ENCODE data around the gene ZSCAN25. TPM values are rescaled to one million over a fixed set of nuclear protein-coding genes. Genes with fewer than 3 reads are reported as not detected.
A peak's percentile ranks its signal among the peaks of the same experiment; 100 is the strongest.
"Not testable (repeated sequence)": the region's sequence is repeated elsewhere in the genome, so short reads cannot be mapped to it uniquely, and the experiment has no call there.

ZSCAN25 gene
- 17.6 and 20.9 TPM in 2 replicates for total RNA-seq (2022)
- Bru-seq, nascent RNA: percentile 84 among the genes with signal in this experiment
- BruChase-seq, experiment 1, labeled RNA remaining after a 6-hour chase: percentile 75 among the genes with signal in this experiment
- BruChase-seq, experiment 2, labeled RNA remaining after a 2-hour chase: percentile 89 among the genes with signal in this experiment
- long read RNA-seq, full-length matches to known transcripts: 11 of 20 reads
- long read RNA-seq, partial matches to known transcripts: 5 of 20 reads
- long read RNA-seq, other reads (novel, unspliced or antisense): 4 of 20 reads

GRCh38 chr7:99616359-99617191 is at the start of gene ZSCAN25:
TSS of gene ZSCAN25 (plus strand) at chr7:99616946. CDS start at chr7:99619607, 2,661 bp downstream.
- Mint-ChIP-seq H3K9me3 (ENCODE audit: unreplicated experiment) (no peaks in the 10 kb centered on the region), H3K27ac (ENCODE audit: low read depth, unreplicated experiment) (peak within 1 kb of the TSS; percentile 93), H3K4me1 (ENCODE audit: insufficient read depth, unreplicated experiment) (peaks cover 24% of the 10 kb centered on the region), H3K27me3 (ENCODE audit: insufficient read depth, unreplicated experiment) (no peaks in the 10 kb centered on the region), H3K4me3 (ENCODE audit: unreplicated experiment) (peak within 1 kb of the TSS; percentile 90), H3K36me3 (ENCODE audit: insufficient read depth, unreplicated experiment) (peaks cover 37% of the 10 kb centered on the region)
- intact Hi-C loops (cut with micrococcal nuclease): loop anchor here (1.0 to 10.0 kb wide), 4 partner anchors 58 to 221 kb away; partner anchors contain the start of genes ZKSCAN5, ZNF655 and ZNF789
- no peak for TF ChIP-seq CTCF (IDR thresholded peaks at IDR 0.05; ENCODE audit: unreplicated experiment)
- no TSS peak for BruUV-seq (replicated peaks)
- ChIA-PET CTCF (interaction anchor here (0.5 to 1.6 kb wide), 9 partner anchors 11 to 1748 kb away, joined by 3 to 8 read pairs (median 3); no protein-coding TSS in a partner anchor), POLR2A (interaction anchor here (0.6 to 4.3 kb wide), 29 partner anchors 8 to 405 kb away, joined by 3 to 55 read pairs (median 5); partner anchors contain the start of genes CYP3A43, FAM200A, TRIM4 and ZKSCAN5)
- peak; percentile 91 for DNase-seq (ENCODE audit: unreplicated experiment)

- H3K9me3 Mint-ChIP-seq (ENCODE audit: unreplicated experiment); H3K27me3 Mint-ChIP-seq (ENCODE audit: insufficient read depth, unreplicated experiment); BruUV-seq (replicated peaks); DNase-seq (ENCODE audit: unreplicated experiment); H3K4me3 Mint-ChIP-seq (ENCODE audit: unreplicated experiment); intact Hi-C loops (cut with micrococcal nuclease); H3K4me1 Mint-ChIP-seq (ENCODE audit: insufficient read depth, unreplicated experiment); H3K27ac Mint-ChIP-seq (ENCODE audit: low read depth, unreplicated experiment): not testable (repeated sequence)
- ChIA-PET POLR2A (interaction anchor here (1.5 kb wide), 1 partner anchor 10 kb away, joined by 4 read pairs; the partner anchor contains the start of gene ZNF655), CTCF (interaction anchor here (0.7 kb wide), 1 partner anchor 47 kb away, joined by 4 read pairs; the partner anchor contains the start of gene ZSCAN25)
- H3K36me3 Mint-ChIP-seq (ENCODE audit: insufficient read depth, unreplicated experiment): peaks cover 83% of the 10 kb centered on the region
Observed at GRCh38 chr7:99568770-99569169, 48.0 kb upstream of the ZSCAN25 start.

GRCh38 chr7:99571768-99572167 is 45.0 kb upstream of the ZSCAN25 start:
- Mint-ChIP-seq H3K27ac (ENCODE audit: low read depth, unreplicated experiment) (peak overlapping the region; percentile 46), H3K9me3 (ENCODE audit: unreplicated experiment) (peaks cover 6% of the 10 kb centered on the region), H3K4me1 (ENCODE audit: insufficient read depth, unreplicated experiment) (no peaks in the 10 kb centered on the region), H3K4me3 (ENCODE audit: unreplicated experiment) (no peak overlapping the region), H3K27me3 (ENCODE audit: insufficient read depth, unreplicated experiment) (no peaks in the 10 kb centered on the region), H3K36me3 (ENCODE audit: insufficient read depth, unreplicated experiment) (peaks cover 70% of the 10 kb centered on the region)
- no peak for TF ChIP-seq CTCF (IDR thresholded peaks at IDR 0.05; ENCODE audit: unreplicated experiment)
- POLR2A ChIA-PET: interaction anchor here (0.6 to 3.1 kb wide), 4 partner anchors 9 to 26 kb away, joined by 3 to 23 read pairs (median 4); partner anchors contain the start of genes TMEM225B and ZNF655
- CTCF ChIA-PET: interaction anchor here (0.5 kb wide), 1 partner anchor 105 kb away, joined by 3 read pairs; no protein-coding TSS in a partner anchor
- intact Hi-C loops (cut with micrococcal nuclease): no loop called here
- no TSS peak for BruUV-seq (replicated peaks)
- DNase-seq (ENCODE audit: unreplicated experiment): no peak

- Mint-ChIP-seq H3K4me3 (ENCODE audit: unreplicated experiment) (no peak overlapping the region), H3K27ac (ENCODE audit: low read depth, unreplicated experiment) (no peak overlapping the region), H3K9me3 (ENCODE audit: unreplicated experiment) (peaks cover 6% of the 10 kb centered on the region), H3K36me3 (ENCODE audit: insufficient read depth, unreplicated experiment) (peaks cover 58% of the 10 kb centered on the region), H3K27me3 (ENCODE audit: insufficient read depth, unreplicated experiment) (no peaks in the 10 kb centered on the region), H3K4me1 (ENCODE audit: insufficient read depth, unreplicated experiment) (no peaks in the 10 kb centered on the region)
- ChIA-PET POLR2A (interaction anchor here (2.8 to 3.1 kb wide), 2 partner anchors 10 to 14 kb away, joined by 8 to 23 read pairs; partner anchors contain the start of gene ZNF655), CTCF (interaction anchor here (0.6 to 1.0 kb wide), 2 partner anchors 49 to 266 kb away, joined by 3 read pairs; no protein-coding TSS in a partner anchor)
- intact Hi-C loops (cut with micrococcal nuclease): no loop called here
- no peak for TF ChIP-seq CTCF (IDR thresholded peaks at IDR 0.05; ENCODE audit: unreplicated experiment)
- no peak for DNase-seq (ENCODE audit: unreplicated experiment)
- BruUV-seq (replicated peaks): TSS peak; percentile 5
Observed at GRCh38 chr7:99573257-99573656, 43.5 kb upstream of the ZSCAN25 start.
